ENCODE results near the gene CYP1A2. TPM values are rescaled to one million over a fixed set of nuclear protein-coding genes. Genes with fewer than 3 reads are reported as not detected.

The CYP1A2 gene
- total RNA-seq, 2 experiments from 2014 or later: not detected

GRCh38 chr15:74750751-74751150 is 2.1 kb downstream of the CYP1A2 start:
- DNase-seq (ENCODE audit: low spot score): no peak
- Histone ChIP-seq H3K27ac (ENCODE audit: low read depth, low read length, poor library complexity, severe bottlenecking) (no peak overlapping the region), H4K20me1 (ENCODE audit: insufficient read depth, low read length) (no peaks in the 10 kb centered on the region), H3K36me3 (ENCODE audit: insufficient read depth, low read length) (no peaks in the 10 kb centered on the region), H3K9me2 (ENCODE audit: insufficient read depth, low read length) (no peaks in the 10 kb centered on the region), H3K4me1 (ENCODE audit: insufficient read depth, low read length, poor library complexity, severe bottlenecking) (no peaks in the 10 kb centered on the region), H3K4me3 (ENCODE audit: low read depth, low read length, poor library complexity, severe bottlenecking) (no peak overlapping the region), H3K9me3 (ENCODE audit: low read length) (no peaks in the 10 kb centered on the region), H2AFZ (ENCODE audit: low read length) (no peak overlapping the region), H3K79me2 (ENCODE audit: insufficient read depth, low read depth, low read length) (no peaks in the 10 kb centered on the region), H3K4me2 (ENCODE audit: low read length) (no peak overlapping the region)
- TF ChIP-seq EZH2phosphoT487 (IDR thresholded peaks at IDR 0.05; ENCODE audit: borderline replicate concordance, low read depth, low read length): no peak
- TF ChIP-seq CTCF (conservative IDR thresholded peaks at IDR 0.05; ENCODE audit: low read length): no peak
- no TSS peak for BruUV-seq (replicated peaks)
- intact Hi-C loops (cut with micrococcal nuclease; ENCODE audit: unreplicated experiment): no loop called here
- ChIA-PET POLR2A (no interaction called here), CTCF (ENCODE audit: unreplicated experiment) (no interaction called here)

- no peak overlapping the region for H3K4me2 ChIP-seq (ENCODE audit: low read length)
- CTCF ChIA-PET (ENCODE audit: unreplicated experiment): no interaction called here
- H3K27ac ChIP-seq (ENCODE audit: low read depth, low read length, poor library complexity, severe bottlenecking): no peak overlapping the region
- no peak for DNase-seq (ENCODE audit: low spot score)
- H3K9me3 ChIP-seq (ENCODE audit: low read length): no peaks in the 10 kb centered on the region
- H3K9me2 ChIP-seq (ENCODE audit: insufficient read depth, low read length): no peaks in the 10 kb centered on the region
- TF ChIP-seq CTCF (conservative IDR thresholded peaks at IDR 0.05; ENCODE audit: low read length) (no peak), EZH2phosphoT487 (IDR thresholded peaks at IDR 0.05; ENCODE audit: borderline replicate concordance, low read depth, low read length) (no peak)
- intact Hi-C loops (cut with micrococcal nuclease; ENCODE audit: unreplicated experiment): no loop called here
- H3K4me3 ChIP-seq (ENCODE audit: low read depth, low read length, poor library complexity, severe bottlenecking): no peak overlapping the region
- H3K4me1 ChIP-seq (ENCODE audit: insufficient read depth, low read length, poor library complexity, severe bottlenecking): no peaks in the 10 kb centered on the region
- H3K36me3 ChIP-seq (ENCODE audit: insufficient read depth, low read length): no peaks in the 10 kb centered on the region
- no peaks in the 10 kb centered on the region for H4K20me1 ChIP-seq (ENCODE audit: insufficient read depth, low read length)
- POLR2A ChIA-PET: no interaction called here
- BruUV-seq (replicated peaks): no TSS peak
- H2AFZ ChIP-seq (ENCODE audit: low read length): no peak overlapping the region
- no peaks in the 10 kb centered on the region for H3K79me2 ChIP-seq (ENCODE audit: insufficient read depth, low read depth, low read length)
These were observed 3.4 kb downstream of the CYP1A2 start for GRCh38 chr15:74752011-74752410.

GRCh38 chr15:74752531-74752930 is 3.9 kb downstream of the CYP1A2 start:
- Histone ChIP-seq H3K9me2 (ENCODE audit: insufficient read depth, low read length) (no peaks in the 10 kb centered on the region), H3K4me2 (ENCODE audit: low read length) (no peak overlapping the region), H3K79me2 (ENCODE audit: insufficient read depth, low read depth, low read length) (no peaks in the 10 kb centered on the region), H2AFZ (ENCODE audit: low read length) (no peak overlapping the region), H3K27ac (ENCODE audit: low read depth, low read length, poor library complexity, severe bottlenecking) (no peak overlapping the region), H3K4me1 (ENCODE audit: insufficient read depth, low read length, poor library complexity, severe bottlenecking) (no peaks in the 10 kb centered on the region), H3K36me3 (ENCODE audit: insufficient read depth, low read length) (no peaks in the 10 kb centered on the region), H3K4me3 (ENCODE audit: low read depth, low read length, poor library complexity, severe bottlenecking) (no peak overlapping the region), H4K20me1 (ENCODE audit: insufficient read depth, low read length) (no peaks in the 10 kb centered on the region), H3K9me3 (ENCODE audit: low read length) (no peaks in the 10 kb centered on the region)
- CTCF ChIA-PET (ENCODE audit: unreplicated experiment): no interaction called here
- TF ChIP-seq EZH2phosphoT487 (IDR thresholded peaks at IDR 0.05; ENCODE audit: borderline replicate concordance, low read depth, low read length) (no peak), CTCF (conservative IDR thresholded peaks at IDR 0.05; ENCODE audit: low read length) (no peak)
- no TSS peak for BruUV-seq (replicated peaks)
- no peak for DNase-seq (ENCODE audit: low spot score)
- POLR2A ChIA-PET: no interaction called here
- intact Hi-C loops (cut with micrococcal nuclease; ENCODE audit: unreplicated experiment): no loop called here

All from OCI-LY7 (cell line).